HepG2 (cell line): Measurements from ENCODE around the gene DZANK1. TPM values are rescaled to one million over a fixed set of nuclear protein-coding genes. Genes with fewer than 3 reads are reported as not detected.
A peak's percentile ranks its signal among the peaks of the same experiment; 100 is the strongest.

Source experiments
- CCAR2 ChIP-seq: fragments of 200-400 bp; formaldehyde crosslinking; optimal IDR thresholded peaks from 2 replicates; pipeline ENCODE3; 2018; ENCODE audit warnings: low read depth, mild to moderate bottlenecking, low read length, moderate library complexity
- MYNN ChIP-seq: sonication (generic); formaldehyde crosslinking; IDR thresholded peaks from 2 replicates; pipeline ENCODE4 v1.4.0; 2020; ENCODE audit warnings: mild to moderate bottlenecking, low read depth, missing genetic modification reagents
- REL ChIP-seq: sonication (generic); formaldehyde crosslinking; conservative IDR thresholded peaks from 2 replicates; pipeline ENCODE4 v1.8.0; 2022; ENCODE audit warnings: mild to moderate bottlenecking, missing genetic modification reagents, moderate library complexity
- SALL2 ChIP-seq: sonication (generic); formaldehyde crosslinking; IDR thresholded peaks from 2 replicates; pipeline ENCODE4 v1.8.1; 2023; ENCODE audit warnings: mild to moderate bottlenecking, missing genetic modification reagents, inconsistent platforms
- ZNF382 ChIP-seq: sonication (generic); formaldehyde crosslinking; IDR thresholded peaks from 2 replicates; pipeline ENCODE4 v1.5.0; 2020; ENCODE audit warnings: missing genetic modification reagents, mild to moderate bottlenecking, borderline replicate concordance
- ZNF709 ChIP-seq: sonication (generic); formaldehyde crosslinking; IDR thresholded peaks from 2 replicates; pipeline ENCODE4 v1.5.0; 2020; ENCODE audit warnings: mild to moderate bottlenecking, missing genetic modification reagents
- ZNF777 ChIP-seq: sonication (generic); formaldehyde crosslinking; IDR thresholded peaks from 2 replicates; pipeline ENCODE4 v1.4.0; 2020; ENCODE audit warnings: missing genetic modification reagents
- polyA plus RNA-seq, 8 experiments: library from polyadenylated mRNA; depleted of rRNA in 3 of 8; stranded (reverse) in 7 of 8; unstranded in 1 of 8; fragments of >200 nt; fragmentation: Illumina TruSeq in 4 of 8; extraction: Trizol in 4 of 8; gene quantifications; 2 replicates each; pipeline versions ENCODE4 v1.2.1 to v1.2.3, GENCODE V29; 2011 to 2016; ENCODE audit warnings: low read depth in 4 of 8, missing spikeins in 1 of 8, mixed read lengths in 1 of 8; ENCODE audit not compliant: insufficient read depth in 1 of 8
- total RNA-seq, 5 experiments: library from RNA; depleted of rRNA; stranded (reverse); fragments of >200 nt; fragmentation: Illumina TruSeq; extraction: Trizol; gene quantifications; 2 replicates each; pipeline ENCODE4 v1.2.3, GENCODE V29; 2016; ENCODE audit warnings: low read depth in 1 of 5
- TF ChIP-seq, protein P1 (sequence below): sonication (generic); formaldehyde crosslinking; IDR thresholded peaks from 2 replicates; pipeline ENCODE4 v1.4.0; 2020; ENCODE audit warnings: missing genetic modification reagents
- TF ChIP-seq, protein P2 (sequence below): sonication (generic); formaldehyde crosslinking; IDR thresholded peaks from 2 replicates; pipeline ENCODE4 v1.4.0; 2020; ENCODE audit warnings: mild to moderate bottlenecking, missing genetic modification reagents
- TF ChIP-seq, protein P3 (sequence below): sonication (generic); formaldehyde crosslinking; IDR thresholded peaks from 2 replicates; pipeline ENCODE4 v1.5.1; 2020; ENCODE audit warnings: missing genetic modification reagents, mild to moderate bottlenecking, borderline replicate concordance
- TF ChIP-seq, protein P4 (sequence below): sonication (generic); formaldehyde crosslinking; IDR thresholded peaks from 2 replicates; pipeline ENCODE4 v1.5.0; 2020; ENCODE audit warnings: mild to moderate bottlenecking, low read depth, missing genetic modification reagents, borderline replicate concordance
- TF ChIP-seq, protein P5 (sequence below): sonication (generic); formaldehyde crosslinking; IDR thresholded peaks from 2 replicates; pipeline ENCODE4 v1.4.0; 2020; ENCODE audit warnings: missing genetic modification reagents, borderline replicate concordance

The DZANK1 gene
- total and polyA plus RNA-seq, 2 of the 13 experiments (the other 11 are each of a cell fraction or from before 2014, with no cell fraction given): 1.6 to 3.2 TPM

DNA sequence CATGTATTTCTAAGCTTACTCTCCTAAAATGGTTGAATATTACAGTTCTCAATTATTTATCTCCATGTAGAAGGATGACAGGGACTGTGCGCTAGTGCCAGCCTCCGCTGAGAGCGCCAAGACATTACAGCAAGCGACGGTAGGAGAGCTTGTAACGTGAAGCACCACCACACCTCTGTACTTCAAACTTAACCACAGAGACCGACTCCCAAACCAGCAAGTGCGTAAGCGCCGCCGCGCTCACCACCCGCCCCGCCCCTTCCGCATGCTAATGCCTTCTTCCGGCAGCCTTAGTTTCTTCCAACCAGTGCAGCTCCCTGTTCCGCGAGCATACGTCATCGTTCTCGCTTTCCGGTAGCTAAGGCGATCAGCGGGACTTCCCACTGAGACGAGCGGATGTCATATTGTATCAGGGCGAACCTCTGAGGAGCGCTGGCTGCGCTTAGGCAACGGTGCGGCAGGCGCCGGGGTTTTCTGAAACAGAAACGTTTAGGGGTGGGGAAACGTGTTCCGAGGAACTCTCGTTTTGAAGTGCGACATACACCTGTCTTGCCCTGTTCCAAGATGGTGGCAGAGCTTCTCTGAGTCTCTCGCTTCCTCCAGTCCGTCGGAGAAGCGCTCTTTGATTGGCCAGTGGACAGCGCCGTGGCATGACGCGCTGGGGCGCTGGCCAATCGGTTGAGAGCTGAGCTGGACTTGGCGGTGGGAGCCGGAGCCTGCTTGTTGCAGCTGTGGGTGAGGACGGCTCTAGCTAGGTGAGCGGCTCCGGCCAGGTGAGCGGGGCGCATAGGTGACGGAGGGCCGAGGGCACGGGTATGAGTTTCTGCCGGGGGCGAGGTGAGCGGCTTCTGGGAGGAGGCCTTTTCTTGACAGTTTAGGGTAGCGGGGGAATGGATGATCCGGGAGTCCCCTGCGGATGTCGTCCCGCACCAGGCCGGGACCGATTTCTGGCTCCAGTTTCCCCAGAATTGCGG is 40.7 kb upstream of the DZANK1 start, which contains the start of gene SEC23B (continued):
- TF ChIP-seq, protein P1, sequence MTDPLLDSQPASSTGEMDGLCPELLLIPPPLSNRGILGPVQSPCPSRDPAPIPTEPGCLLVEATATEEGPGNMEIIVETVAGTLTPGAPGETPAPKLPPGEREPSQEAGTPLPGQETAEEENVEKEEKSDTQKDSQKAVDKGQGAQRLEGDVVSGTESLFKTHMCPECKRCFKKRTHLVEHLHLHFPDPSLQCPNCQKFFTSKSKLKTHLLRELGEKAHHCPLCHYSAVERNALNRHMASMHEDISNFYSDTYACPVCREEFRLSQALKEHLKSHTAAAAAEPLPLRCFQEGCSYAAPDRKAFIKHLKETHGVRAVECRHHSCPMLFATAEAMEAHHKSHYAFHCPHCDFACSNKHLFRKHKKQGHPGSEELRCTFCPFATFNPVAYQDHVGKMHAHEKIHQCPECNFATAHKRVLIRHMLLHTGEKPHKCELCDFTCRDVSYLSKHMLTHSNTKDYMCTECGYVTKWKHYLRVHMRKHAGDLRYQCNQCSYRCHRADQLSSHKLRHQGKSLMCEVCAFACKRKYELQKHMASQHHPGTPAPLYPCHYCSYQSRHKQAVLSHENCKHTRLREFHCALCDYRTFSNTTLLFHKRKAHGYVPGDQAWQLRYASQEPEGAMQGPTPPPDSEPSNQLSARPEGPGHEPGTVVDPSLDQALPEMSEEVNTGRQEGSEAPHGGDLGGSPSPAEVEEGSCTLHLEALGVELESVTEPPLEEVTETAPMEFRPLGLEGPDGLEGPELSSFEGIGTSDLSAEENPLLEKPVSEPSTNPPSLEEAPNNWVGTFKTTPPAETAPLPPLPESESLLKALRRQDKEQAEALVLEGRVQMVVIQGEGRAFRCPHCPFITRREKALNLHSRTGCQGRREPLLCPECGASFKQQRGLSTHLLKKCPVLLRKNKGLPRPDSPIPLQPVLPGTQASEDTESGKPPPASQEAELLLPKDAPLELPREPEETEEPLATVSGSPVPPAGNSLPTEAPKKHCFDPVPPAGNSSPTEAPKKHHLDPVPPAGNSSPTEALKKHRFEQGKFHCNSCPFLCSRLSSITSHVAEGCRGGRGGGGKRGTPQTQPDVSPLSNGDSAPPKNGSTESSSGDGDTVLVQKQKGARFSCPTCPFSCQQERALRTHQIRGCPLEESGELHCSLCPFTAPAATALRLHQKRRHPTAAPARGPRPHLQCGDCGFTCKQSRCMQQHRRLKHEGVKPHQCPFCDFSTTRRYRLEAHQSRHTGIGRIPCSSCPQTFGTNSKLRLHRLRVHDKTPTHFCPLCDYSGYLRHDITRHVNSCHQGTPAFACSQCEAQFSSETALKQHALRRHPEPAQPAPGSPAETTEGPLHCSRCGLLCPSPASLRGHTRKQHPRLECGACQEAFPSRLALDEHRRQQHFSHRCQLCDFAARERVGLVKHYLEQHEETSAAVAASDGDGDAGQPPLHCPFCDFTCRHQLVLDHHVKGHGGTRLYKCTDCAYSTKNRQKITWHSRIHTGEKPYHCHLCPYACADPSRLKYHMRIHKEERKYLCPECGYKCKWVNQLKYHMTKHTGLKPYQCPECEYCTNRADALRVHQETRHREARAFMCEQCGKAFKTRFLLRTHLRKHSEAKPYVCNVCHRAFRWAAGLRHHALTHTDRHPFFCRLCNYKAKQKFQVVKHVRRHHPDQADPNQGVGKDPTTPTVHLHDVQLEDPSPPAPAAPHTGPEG: peak; percentile 93
- TF ChIP-seq, protein P2, sequence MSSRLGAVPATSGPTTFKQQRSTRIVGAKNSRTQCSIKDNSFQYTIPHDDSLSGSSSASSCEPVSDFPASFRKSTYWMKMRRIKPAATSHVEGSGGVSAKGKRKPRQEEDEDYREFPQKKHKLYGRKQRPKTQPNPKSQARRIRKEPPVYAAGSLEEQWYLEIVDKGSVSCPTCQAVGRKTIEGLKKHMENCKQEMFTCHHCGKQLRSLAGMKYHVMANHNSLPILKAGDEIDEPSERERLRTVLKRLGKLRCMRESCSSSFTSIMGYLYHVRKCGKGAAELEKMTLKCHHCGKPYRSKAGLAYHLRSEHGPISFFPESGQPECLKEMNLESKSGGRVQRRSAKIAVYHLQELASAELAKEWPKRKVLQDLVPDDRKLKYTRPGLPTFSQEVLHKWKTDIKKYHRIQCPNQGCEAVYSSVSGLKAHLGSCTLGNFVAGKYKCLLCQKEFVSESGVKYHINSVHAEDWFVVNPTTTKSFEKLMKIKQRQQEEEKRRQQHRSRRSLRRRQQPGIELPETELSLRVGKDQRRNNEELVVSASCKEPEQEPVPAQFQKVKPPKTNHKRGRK (CRISPR knock-in tag): no peak
- TF ChIP-seq, protein P3, sequence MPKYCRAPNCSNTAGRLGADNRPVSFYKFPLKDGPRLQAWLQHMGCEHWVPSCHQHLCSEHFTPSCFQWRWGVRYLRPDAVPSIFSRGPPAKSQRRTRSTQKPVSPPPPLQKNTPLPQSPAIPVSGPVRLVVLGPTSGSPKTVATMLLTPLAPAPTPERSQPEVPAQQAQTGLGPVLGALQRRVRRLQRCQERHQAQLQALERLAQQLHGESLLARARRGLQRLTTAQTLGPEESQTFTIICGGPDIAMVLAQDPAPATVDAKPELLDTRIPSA (CRISPR knock-in tag): no peak
- no peak; the same call in 1 of the 2 replicates for TF ChIP-seq MYNN (CRISPR knock-in tag)
- peak; percentile 91 for TF ChIP-seq ZNF709 (CRISPR knock-in tag)
- TF ChIP-seq REL (CRISPR knock-in tag): peak; percentile 90; the same call in 1 of the 2 replicates
- peak; percentile 54 for TF ChIP-seq ZNF777
- TF ChIP-seq, protein P4, sequence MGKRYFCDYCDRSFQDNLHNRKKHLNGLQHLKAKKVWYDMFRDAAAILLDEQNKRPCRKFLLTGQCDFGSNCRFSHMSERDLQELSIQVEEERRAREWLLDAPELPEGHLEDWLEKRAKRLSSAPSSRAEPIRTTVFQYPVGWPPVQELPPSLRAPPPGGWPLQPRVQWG (CRISPR knock-in tag): no peak
- TF ChIP-seq, protein P5, sequence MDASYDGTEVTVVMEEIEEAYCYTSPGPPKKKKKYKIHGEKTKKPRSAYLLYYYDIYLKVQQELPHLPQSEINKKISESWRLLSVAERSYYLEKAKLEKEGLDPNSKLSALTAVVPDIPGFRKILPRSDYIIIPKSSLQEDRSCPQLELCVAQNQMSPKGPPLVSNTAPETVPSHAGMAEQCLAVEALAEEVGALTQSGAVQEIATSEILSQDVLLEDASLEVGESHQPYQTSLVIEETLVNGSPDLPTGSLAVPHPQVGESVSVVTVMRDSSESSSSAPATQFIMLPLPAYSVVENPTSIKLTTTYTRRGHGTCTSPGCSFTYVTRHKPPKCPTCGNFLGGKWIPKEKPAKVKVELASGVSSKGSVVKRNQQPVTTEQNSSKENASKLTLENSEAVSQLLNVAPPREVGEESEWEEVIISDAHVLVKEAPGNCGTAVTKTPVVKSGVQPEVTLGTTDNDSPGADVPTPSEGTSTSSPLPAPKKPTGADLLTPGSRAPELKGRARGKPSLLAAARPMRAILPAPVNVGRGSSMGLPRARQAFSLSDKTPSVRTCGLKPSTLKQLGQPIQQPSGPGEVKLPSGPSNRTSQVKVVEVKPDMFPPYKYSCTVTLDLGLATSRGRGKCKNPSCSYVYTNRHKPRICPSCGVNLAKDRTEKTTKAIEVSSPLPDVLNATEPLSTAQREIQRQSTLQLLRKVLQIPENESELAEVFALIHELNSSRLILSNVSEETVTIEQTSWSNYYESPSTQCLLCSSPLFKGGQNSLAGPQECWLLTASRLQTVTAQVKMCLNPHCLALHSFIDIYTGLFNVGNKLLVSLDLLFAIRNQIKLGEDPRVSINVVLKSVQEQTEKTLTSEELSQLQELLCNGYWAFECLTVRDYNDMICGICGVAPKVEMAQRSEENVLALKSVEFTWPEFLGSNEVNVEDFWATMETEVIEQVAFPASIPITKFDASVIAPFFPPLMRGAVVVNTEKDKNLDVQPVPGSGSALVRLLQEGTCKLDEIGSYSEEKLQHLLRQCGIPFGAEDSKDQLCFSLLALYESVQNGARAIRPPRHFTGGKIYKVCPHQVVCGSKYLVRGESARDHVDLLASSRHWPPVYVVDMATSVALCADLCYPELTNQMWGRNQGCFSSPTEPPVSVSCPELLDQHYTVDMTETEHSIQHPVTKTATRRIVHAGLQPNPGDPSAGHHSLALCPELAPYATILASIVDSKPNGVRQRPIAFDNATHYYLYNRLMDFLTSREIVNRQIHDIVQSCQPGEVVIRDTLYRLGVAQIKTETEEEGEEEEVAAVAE (CRISPR knock-in tag): peak; percentile 97
- peak; percentile 98 for TF ChIP-seq SALL2 (CRISPR knock-in tag)
- TF ChIP-seq CCAR2: no peak
- no peak for TF ChIP-seq ZNF382 (CRISPR knock-in tag)
